SK-N-SH (cell line): ENCODE data around the gene MROH7. TPM values are rescaled to one million over a fixed set of nuclear protein-coding genes. Genes with fewer than 3 reads are reported as not detected.

Source experiments
- CTCF ChIA-PET: fragments of 300-600, 350-600 bp; formaldehyde crosslinking; extraction: SDS; loops from one replicate; lab custom pipeline; 2021; lab: Yijun Ruan, JAX
- POLR2A ChIA-PET: fragments of 350-600 bp; sonication (Branson Sonifier 250); formaldehyde crosslinking; extraction: SDS; loops from one replicate; lab custom pipeline; 2020; ENCODE audit warnings: antibody characterized with exemption, inconsistent platforms; lab: Yijun Ruan, JAX
- DNase-seq: peaks from one replicate; pipeline ENCODE4 v3.0.0; 2012
- H2AFZ ChIP-seq: fragments of 200-600 bp; sonication (generic); 2 replicates; pipeline ENCODE4 v1.8.1; 2016; ENCODE audit warnings: antibody characterized with exemption, mild to moderate bottlenecking, low read depth
- H3F3A ChIP-seq: fragments of 200-600 bp; sonication (generic); replicated peaks from 2 replicates; pipeline ENCODE3; 2016; ENCODE audit warnings: antibody characterized with exemption, mild to moderate bottlenecking; ENCODE audit not compliant: insufficient read depth
- H3K27ac ChIP-seq, 2 experiments: fragments of 200-500 bp in 1 of 2; fragments of 200-600 bp in 1 of 2; sonication (Bioruptor generic) in 1 of 2; sonication (generic), shearing (Covaris generic) in 1 of 2; 2 replicates each; pipeline versions ENCODE4 v1.5.1 to v1.6.1; 2014 to 2016; ENCODE audit warnings: low read depth in 2 of 2, inconsistent platforms in 1 of 2, low read length in 1 of 2, mild to moderate bottlenecking in 1 of 2, mixed read lengths in 1 of 2
- H3K27me3 ChIP-seq: fragments of 200-600 bp; sonication (generic), shearing (Covaris generic); 2 replicates; pipeline ENCODE4 v1.6.1; 2016; ENCODE audit warnings: mixed run types; ENCODE audit not compliant: insufficient read depth
- H3K36me3 ChIP-seq, 2 experiments: fragments of 200-500 bp in 1 of 2; fragments of 200-600 bp in 1 of 2; sonication (Bioruptor generic) in 1 of 2; sonication (generic) in 1 of 2; replicated peaks in 1 of 2; 2 replicates each; pipeline versions ENCODE3 to v1.5.1; 2014 to 2016; ENCODE audit warnings: low read length in 1 of 2, mild to moderate bottlenecking in 1 of 2; ENCODE audit not compliant: insufficient read depth in 2 of 2, control insufficient read depth in 1 of 2
- H3K4me1 ChIP-seq, 2 experiments: fragments of 200-500 bp in 1 of 2; fragments of 200-600 bp in 1 of 2; sonication (Bioruptor generic) in 1 of 2; sonication (generic), shearing (Covaris generic) in 1 of 2; 2 replicates each; pipeline versions ENCODE4 v1.5.1 to v1.6.1; 2014 to 2016; ENCODE audit warnings: low read depth in 1 of 2, low read length in 1 of 2, mixed run types in 1 of 2; ENCODE audit not compliant: insufficient read depth in 2 of 2, control insufficient read depth in 1 of 2
- H3K4me2 ChIP-seq: fragments of 200-600 bp; sonication (generic), shearing (Covaris generic); 2 replicates; pipeline ENCODE4 v1.6.1; 2017; ENCODE audit warnings: mixed run types
- H3K4me3 ChIP-seq, 2 experiments: fragments of 200-500 bp in 1 of 2; fragments of 200-600 bp in 1 of 2; sonication (Bioruptor generic) in 1 of 2; sonication (generic), shearing (Covaris generic) in 1 of 2; 2 replicates each; pipeline versions ENCODE4 v1.5.1 to v1.8.1; 2014 to 2016; ENCODE audit warnings: low read depth in 2 of 2, inconsistent platforms in 1 of 2, low read length in 1 of 2, mild to moderate bottlenecking in 1 of 2, mixed read lengths in 1 of 2, moderate library complexity in 1 of 2
- H3K79me2 ChIP-seq: fragments of 200-600 bp; sonication (generic); 2 replicates; pipeline ENCODE4 v1.8.1; 2017; ENCODE audit warnings: mild to moderate bottlenecking; ENCODE audit not compliant: insufficient read depth
- H3K9ac ChIP-seq: fragments of 200-600 bp; sonication (generic); 2 replicates; pipeline ENCODE4 v1.6.1; 2017; ENCODE audit warnings: mixed run types
- H3K9me2 ChIP-seq: fragments of 200-600 bp; sonication (generic); 2 replicates; pipeline ENCODE4 v1.6.1; 2017; ENCODE audit warnings: mixed run types
- H3K9me3 ChIP-seq: fragments of 200-600 bp; sonication (generic); 2 replicates; pipeline ENCODE4 v1.6.1; 2017; ENCODE audit warnings: mixed run types, mild to moderate bottlenecking, moderate library complexity
- H4K20me1 ChIP-seq: fragments of 200-600 bp; sonication (generic); 2 replicates; pipeline ENCODE4 v1.6.1; 2017; ENCODE audit warnings: mild to moderate bottlenecking, mixed run types; ENCODE audit not compliant: insufficient read depth
- CTCF ChIP-seq: fragments of 200-600 bp; sonication (generic); IDR thresholded peaks from 2 replicates; pipeline ENCODE4 v1.6.1; 2017; ENCODE audit warnings: antibody characterized with exemption, mild to moderate bottlenecking, moderate library complexity
- ELF1 ChIP-seq: IDR thresholded peaks from 2 replicates; pipeline ENCODE4 v1.4.0; 2012
- EP300 ChIP-seq, 2 experiments: IDR thresholded peaks; 2 replicates each; pipeline versions ENCODE4 v1.4.0 to v1.6.1; 2012; ENCODE audit warnings: borderline replicate concordance in 1 of 2, low read depth in 1 of 2, low read length in 1 of 2
- EZH2phosphoT487 ChIP-seq: fragments of 200-600 bp; sonication (generic); IDR thresholded peaks from 2 replicates; pipeline ENCODE4 v1.6.1; 2017; ENCODE audit warnings: low read depth, mixed run types, mild to moderate bottlenecking, antibody characterized with exemption, moderate library complexity, borderline replicate concordance
- FOXM1 ChIP-seq: IDR thresholded peaks from 2 replicates; pipeline ENCODE4 v1.4.0; 2012; ENCODE audit warnings: low read depth, mild to moderate bottlenecking
- GABPA ChIP-seq: IDR thresholded peaks from 2 replicates; pipeline ENCODE4 v1.4.0; 2012; ENCODE audit warnings: low read depth, mild to moderate bottlenecking
- GATA2 ChIP-seq: sonication (generic); formaldehyde crosslinking; IDR thresholded peaks from 2 replicates; pipeline ENCODE4 v1.5.0; 2020; ENCODE audit warnings: mild to moderate bottlenecking, missing genetic modification reagents
- MAX ChIP-seq: IDR thresholded peaks from 2 replicates; pipeline ENCODE4 v1.4.0; 2012; ENCODE audit warnings: low read depth
- NFIC ChIP-seq: IDR thresholded peaks from 2 replicates; pipeline ENCODE4 v1.4.0; 2012; ENCODE audit warnings: borderline replicate concordance
- NRF1 ChIP-seq: IDR thresholded peaks from 2 replicates; pipeline ENCODE4 v1.6.1; 2012; ENCODE audit warnings: low read depth, mild to moderate bottlenecking, low read length
- RAD21 ChIP-seq: IDR thresholded peaks from 2 replicates; pipeline ENCODE4 v1.6.1; 2012; ENCODE audit warnings: mild to moderate bottlenecking, low read length
- RCOR1 ChIP-seq: fragments of 150-350 bp; IDR thresholded peaks from 2 replicates; pipeline ENCODE4 v1.6.1; 2017; ENCODE audit warnings: antibody characterized with exemption, low read length
- RXRA ChIP-seq: IDR thresholded peaks from 2 replicates; pipeline ENCODE4 v1.4.0; 2012; ENCODE audit warnings: low read depth, mild to moderate bottlenecking, borderline replicate concordance
- YY1 ChIP-seq: IDR thresholded peaks from 2 replicates; pipeline ENCODE4 v1.4.0; 2012; ENCODE audit warnings: low read depth, mild to moderate bottlenecking
- WGBS: methylation state at CpG from one replicate; pipeline ENCODE4 v1.1.6; 2017; ENCODE audit warnings: low lambda C conversion rate; 5-methylcytosine and 5-hydroxymethylcytosine counted together
- polyA plus RNA-seq, 3 experiments: library from polyadenylated mRNA; depleted of rRNA; stranded (reverse); fragments of >200 nt; gene quantifications; 2 replicates each; pipeline ENCODE4 v1.2.3, GENCODE V29; 2012

MROH7 gene
- polyA plus RNA-seq, 1 of the 3 experiments (the other 2 are of a cell fraction), result 0.51 TPM

- Histone ChIP-seq H3K27ac (no peak overlapping the region; a peak in 1 of 4 replicates), H3K9me2 (no peaks in the 10 kb centered on the region), H3K9ac (no peak overlapping the region), H3K9me3 (no peaks in the 10 kb centered on the region), H3K79me2 (no peaks in the 10 kb centered on the region), H3K4me2 (no peak overlapping the region), H4K20me1 (no peaks in the 10 kb centered on the region)
- POLR2A ChIA-PET, result no interaction called here
- no peak for DNase-seq
- TF ChIP-seq GATA2, result peak; percentile 67
- TF ChIP-seq NRF1, result no peak
- TF ChIP-seq, all 33 proteins: peak for 1
- 87% methylated on average over 8 of the region's 9 CpGs for WGBS
- H3K4me1 ChIP-seq, result peaks cover 0 to 21% of the 10 kb centered on the region in 2 experiments; a peak in 1 of 4 replicates
- no peak overlapping the region for H2AFZ ChIP-seq
- no peaks in the 10 kb centered on the region for H3K27me3 ChIP-seq
- peaks cover 0 to 15% of the 10 kb centered on the region in 2 experiments for H3K36me3 ChIP-seq
- no peak overlapping the region for H3K4me3 ChIP-seq
- CTCF ChIA-PET, result interaction anchor here (1.0 kb wide), 1 partner anchor 58 kb away, joined by 3 read pairs; the partner anchor contains the start of gene ACOT11
- H3F3A ChIP-seq, result no peaks in the 10 kb centered on the region
Measured at GRCh38 chr1:54606096-54606989, 35.2 kb upstream of the MROH7 start.

- Histone ChIP-seq H3K4me1 (peaks cover 0 to 21% of the 10 kb centered on the region in 2 experiments; a peak in 1 of 4 replicates), H3K27me3 (no peaks in the 10 kb centered on the region), H3K4me3 (no peak overlapping the region), H3F3A (no peaks in the 10 kb centered on the region), H3K36me3 (peaks cover 0 to 15% of the 10 kb centered on the region in 2 experiments), H4K20me1 (no peaks in the 10 kb centered on the region), H3K9me2 (no peaks in the 10 kb centered on the region), H3K9me3 (no peaks in the 10 kb centered on the region), H2AFZ (no peak overlapping the region), H3K79me2 (no peaks in the 10 kb centered on the region), H3K27ac (no peak overlapping the region; a peak in 1 of 4 replicates), H3K4me2 (no peak overlapping the region), H3K9ac (no peak overlapping the region)
- ChIA-PET CTCF (interaction anchor here (1.0 kb wide), 1 partner anchor 59 kb away, joined by 3 read pairs; the partner anchor contains the start of gene ACOT11), POLR2A (no interaction called here)
- 97% methylated on average over 6 of the region's 13 CpGs for WGBS
- no peak for DNase-seq
- TF ChIP-seq EZH2phosphoT487 (no peak), RXRA (no peak), GABPA (no peak), RAD21 (no peak), EP300 (IDR thresholded peaks at IDR 0.05; ENCODE audit: borderline replicate concordance in 1 of 2, low read depth in 1 of 2, low read length in 1 of 2) (no peak), RCOR1 (no peak), GATA2 (no peak), NFIC (no peak), ELF1 (no peak), MAX (no peak), CTCF (no peak), NRF1 (no peak), FOXM1 (no peak), YY1 (no peak)
Measured at GRCh38 chr1:54606990-54607325, 34.6 kb upstream of the MROH7 start.
